Skin of body (tissue), 2 donors: ENCODE measurements around the gene DDX39A. TPM values are rescaled to one million over a fixed set of nuclear protein-coding genes. Genes with fewer than 3 reads are reported as not detected.

Experiments used
- DNase-seq: peaks from one replicate; lab custom pipeline; 2025; lab: John Stamatoyannopoulos, UW
- total RNA-seq: library from RNA; depleted of rRNA; stranded (reverse); fragments of >200 nt; gene quantifications from one replicate; pipeline ENCODE4 v1.2.3, GENCODE V29; 2014

Gene DDX39A
- total RNA-seq, 1 donor from 2014 or later, result 42.0 TPM

- peak; percentile 63 for DNase-seq
Observed at GRCh38 chr19:14363183-14364097, 55.7 kb downstream of the DDX39A start.

DNA sequence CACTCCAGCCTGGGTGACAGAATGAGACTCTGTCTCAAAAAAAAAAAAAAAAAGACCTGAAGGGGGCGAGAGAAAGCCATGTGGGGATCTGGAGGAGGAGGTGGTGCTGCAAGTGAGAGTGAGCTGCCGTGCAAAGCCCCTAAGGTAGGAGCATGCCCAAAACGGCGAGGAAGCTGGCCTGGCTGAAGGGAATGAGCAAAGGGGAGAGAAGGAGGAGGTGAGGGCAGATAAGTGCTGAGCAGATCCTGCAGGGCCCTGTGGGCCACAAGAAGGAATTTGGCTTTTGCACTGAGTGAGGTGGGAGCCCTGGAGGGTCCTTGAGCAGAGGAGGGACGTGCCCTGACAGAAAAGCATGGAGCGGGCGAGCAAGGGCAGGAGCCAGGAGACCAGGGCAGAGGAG lies 57.3 kb downstream of the DDX39A start:
- DNase-seq, result no peak

Other genes with a start within 250 kb of the DDX39A start
- 22.6 TPM for gene ADGRL1, start 213.2 kb downstream of the DDX39A start, total RNA-seq
- 17.8 TPM for gene ADGRE5, start 37.9 kb downstream of the DDX39A start, total RNA-seq
- gene PKN1, start 14.0 kb upstream of the DDX39A start, total RNA-seq, result 32.3 TPM
- not detected for gene PTGER1, start 56.0 kb upstream of the DDX39A start, total RNA-seq
- gene GIPC1, start 76.8 kb upstream of the DDX39A start, total RNA-seq, result 57.7 TPM
- 64.9 TPM for gene DNAJB1, start 99.1 kb upstream of the DDX39A start, total RNA-seq
- gene TECR, start 110.3 kb upstream of the DDX39A start, total RNA-seq, result 38.9 TPM
- gene NDUFB7, start 152.7 kb upstream of the DDX39A start, total RNA-seq, result 152 TPM
- gene CLEC17A, start 163.7 kb upstream of the DDX39A start, total RNA-seq, result 0.10 TPM